Endothelial cell of umbilical vein (primary cell): ENCODE results near the gene PTTG2. TPM values are rescaled to one million over a fixed set of nuclear protein-coding genes. Genes with fewer than 3 reads are reported as not detected.

Experiments used
- BruUV-seq: library from RNA; stranded (reverse); fragments of 400-500 nt; replicated peaks from 2 replicates; lab custom pipeline; 2021; lab: Mats Ljungman, UMichigan
- CTCF ChIA-PET: fragments of 300-600, 350-600 bp; sonication (Branson Sonifier 250); formaldehyde crosslinking; loops from one replicate; lab custom pipeline; 2021; ENCODE audit warnings: antibody characterized with exemption, inconsistent platforms; lab: Charles Lee
- POLR2A ChIA-PET: fragments of 300-600, 350-600 bp; sonication (Branson Sonifier 250); formaldehyde crosslinking; loops from one replicate; lab custom pipeline; 2021; ENCODE audit warnings: antibody characterized with exemption, inconsistent platforms; lab: Charles Lee
- DNase-seq: peaks from one replicate; pipeline ENCODE4 v3.0.0-alpha.2; 2011; ENCODE audit warnings: low read depth, low spot score
- FAIRE-seq: peaks from 2 replicates; lab custom pipeline; 2011; peaks lifted over from hg19 to GRCh38; lab: Jason Lieb, UNC
- H2AFZ ChIP-seq: 2 replicates; pipeline ENCODE4 v1.6.0; 2012; ENCODE audit warnings: low read depth, low read length, control low read depth, inconsistent platforms
- H3K27ac ChIP-seq: 2 replicates; pipeline ENCODE4 v1.5.1; 2011; ENCODE audit warnings: low read depth, mild to moderate bottlenecking, control low read depth, low read length, moderate library complexity; ENCODE audit not compliant: insufficient read depth
- H3K27me3 ChIP-seq, 2 experiments: 2 replicates each; pipeline versions ENCODE4 v1.6.0 to v1.6.1; 2011; ENCODE audit warnings: low read length in 2 of 2, mixed read lengths in 1 of 2; ENCODE audit not compliant: control insufficient read depth in 2 of 2, insufficient read depth in 2 of 2
- H3K36me3 ChIP-seq, 2 experiments: 2 replicates in 1 of 2; 3 replicates in 1 of 2; pipeline ENCODE4 v1.5.1; 2011; ENCODE audit warnings: low read length in 2 of 2, mild to moderate bottlenecking in 1 of 2, moderate library complexity in 1 of 2; ENCODE audit not compliant: control insufficient read depth in 2 of 2, insufficient read depth in 2 of 2; ENCODE audit errors: extremely low read depth in 1 of 2
- H3K4me1 ChIP-seq: 3 replicates; pipeline ENCODE4 v1.5.1; 2011; ENCODE audit warnings: mild to moderate bottlenecking, low read length; ENCODE audit not compliant: control insufficient read depth, insufficient read depth; ENCODE audit errors: extremely low read depth
- H3K4me2 ChIP-seq: 2 replicates; pipeline ENCODE4 v1.6.1; 2011; ENCODE audit warnings: low read length, control low read depth, mixed read lengths; ENCODE audit not compliant: insufficient read depth
- H3K4me3 ChIP-seq, 3 experiments: fragments of 200-600 bp in 1 of 3; sonication (generic), shearing (Covaris generic) in 1 of 3; replicated peaks in 1 of 3; 2 replicates each; pipeline ENCODE4 v1.5.1; 2011 to 2016; ENCODE audit warnings: control low read depth in 3 of 3, low read length in 3 of 3, mild to moderate bottlenecking in 2 of 3, inconsistent platforms in 1 of 3, low read depth in 1 of 3, moderate library complexity in 1 of 3; ENCODE audit not compliant: insufficient read depth in 1 of 3
- H3K79me2 ChIP-seq: 2 replicates; pipeline ENCODE4 v1.6.0; 2012; ENCODE audit warnings: low read length, inconsistent platforms; ENCODE audit not compliant: control insufficient read depth, insufficient read depth
- H3K9ac ChIP-seq: replicated peaks from 2 replicates; pipeline ENCODE3; 2011; ENCODE audit warnings: low read length, control low read depth; ENCODE audit not compliant: insufficient read depth; ENCODE audit errors: extremely low read depth
- H3K9me1 ChIP-seq: replicated peaks from 3 replicates; pipeline ENCODE4 v1.6.0; 2011; ENCODE audit warnings: mild to moderate bottlenecking, low read length; ENCODE audit not compliant: control insufficient read depth, insufficient read depth; ENCODE audit errors: extremely low read depth
- H3K9me3 ChIP-seq: replicated peaks from 2 replicates; pipeline ENCODE4 v1.5.1; 2012; ENCODE audit warnings: low read length, inconsistent platforms; ENCODE audit not compliant: control insufficient read depth, insufficient read depth
- H4K20me1 ChIP-seq: replicated peaks from 2 replicates; pipeline ENCODE3; 2011; ENCODE audit warnings: mild to moderate bottlenecking, low read length; ENCODE audit not compliant: control insufficient read depth, insufficient read depth; ENCODE audit errors: extremely low read depth
- CTCF ChIP-seq, 2 donors: IDR thresholded peaks; 1 replicate in 1 of 2; 2 replicates in 1 of 2; pipeline ENCODE4 v1.5.1; 2011; ENCODE audit warnings: low read length in 2 of 2, mild to moderate bottlenecking in 2 of 2, moderate library complexity in 2 of 2, control low read depth in 1 of 2, inconsistent platforms in 1 of 2, low read depth in 1 of 2; ENCODE audit not compliant: insufficient read depth in 1 of 2; ENCODE audit errors: extremely low read depth in 1 of 2
- EZH2 ChIP-seq: IDR thresholded peaks from 2 replicates; pipeline ENCODE4 v1.6.1; 2012; ENCODE audit warnings: borderline replicate concordance, low read depth, mild to moderate bottlenecking, moderate library complexity, low read length, inconsistent platforms; ENCODE audit not compliant: severe bottlenecking
- FOS ChIP-seq: IDR thresholded peaks from 2 replicates; pipeline ENCODE4 v1.6.1; 2011; ENCODE audit warnings: mild to moderate bottlenecking, low read length, moderate library complexity, borderline replicate concordance; ENCODE audit not compliant: insufficient read depth
- GATA2 ChIP-seq: IDR thresholded peaks from 2 replicates; pipeline ENCODE4 v1.7.0; 2011; ENCODE audit warnings: low read depth, mild to moderate bottlenecking, moderate library complexity, mixed read lengths, low read length; ENCODE audit not compliant: insufficient read length, insufficient read depth
- JUN ChIP-seq: IDR thresholded peaks from 2 replicates; pipeline ENCODE4 v1.6.1; 2011; ENCODE audit warnings: borderline replicate concordance, low read depth; ENCODE audit not compliant: insufficient read length, insufficient read depth
- MAX ChIP-seq: IDR thresholded peaks from 2 replicates; pipeline ENCODE4 v1.6.1; 2011; ENCODE audit not compliant: insufficient read depth, insufficient read length
- MYC ChIP-seq: IDR thresholded peaks from one replicate; pipeline ENCODE4 v1.6.1; 2011; ENCODE audit warnings: mild to moderate bottlenecking, low read depth, low read length
- POLR2A ChIP-seq: IDR thresholded peaks from 2 replicates; pipeline ENCODE4 v1.6.1; 2012; ENCODE audit warnings: low read depth, mild to moderate bottlenecking, control low read depth, low read length
- POLR2AphosphoS5 ChIP-seq: IDR thresholded peaks from 2 replicates; pipeline ENCODE4 v1.6.1; 2012; ENCODE audit warnings: low read depth, mild to moderate bottlenecking, control low read depth, low read length, moderate library complexity; ENCODE audit not compliant: insufficient read depth
- dilution Hi-C: fragments of 300-500 bp; cut with MboI; formaldehyde crosslinking; loops from one replicate; pipeline ENCODE4 v1.15.0; 2019; ENCODE audit warnings: low sequenced_read_pairs; ENCODE audit not compliant: extremely low pct_ligation_motif_present
- intact Hi-C: fragments of 100-400 bp; cut with micrococcal nuclease; formaldehyde crosslinking; loops from one replicate; pipeline ENCODE4 v1.10.0; 2022
- polyA plus RNA-seq, 4 experiments: library from polyadenylated mRNA; depleted of rRNA in 3 of 4; stranded (reverse) in 3 of 4; unstranded in 1 of 4; fragments of >200 nt; gene quantifications; 2 replicates each; pipeline versions ENCODE4 v1.2.1 to v1.2.3, GENCODE V29; 2011 to 2012; ENCODE audit warnings: missing spikeins in 1 of 4
- total RNA-seq: library from RNA; stranded (reverse); gene quantifications from 2 replicates; pipeline ENCODE4 v1.2.3, GENCODE V29; 2021

PTTG2 gene
- total and polyA plus RNA-seq, 2 donors (not counting 3 experiments of a cell fraction or from before 2014, with no cell fraction given) = not detected

GRCh38 chr4:37977471-37978247 is 17.5 kb downstream of the PTTG2 start:
- intact Hi-C loops = loop anchor here (1.0 to 5.0 kb wide), 6 partner anchors 58 to 374 kb away; partner anchors contain the start of genes RELL1 and TBC1D1
- Histone ChIP-seq H3K79me2 (peaks cover 26% of the 10 kb centered on the region), H4K20me1 (no peaks in the 10 kb centered on the region)

More at GRCh38 chr4:37977471-37978247, 17.5 kb downstream of the PTTG2 start:
- TF ChIP-seq JUN (no peak), CTCF (IDR thresholded peaks at IDR 0.05; ENCODE audit: extremely low read depth in 1 of 2, insufficient read depth in 1 of 2, low read depth in 1 of 2, low read length in 2 of 2) (peak; percentile 52 to 82), EZH2 (no peak), MYC (no peak), POLR2AphosphoS5 (peak; percentile 33), FOS (no peak), POLR2A (no peak), MAX (no peak), GATA2 (no peak)
- Histone ChIP-seq H3K4me3 (peak overlapping the region; percentile 21 to 77 (median 74)), H3K27me3 (no peaks in the 10 kb centered on the region), H3K9me1 (no peaks in the 10 kb centered on the region), H2AFZ (peak overlapping the region; percentile 75), H3K27ac (peak overlapping the region; percentile 83), H3K9ac (peak overlapping the region; percentile 89), H3K4me1 (peaks cover 13% of the 10 kb centered on the region), H3K4me2 (peak overlapping the region; percentile 86), H3K36me3 (no peaks in the 10 kb centered on the region), H3K9me3 (no peaks in the 10 kb centered on the region)
- peak; percentile 69 for DNase-seq
- ChIA-PET POLR2A (no interaction called here), CTCF (interaction anchor here (1.0 to 3.2 kb wide), 9 partner anchors 11 to 176 kb away, joined by 3 to 17 read pairs (median 5); no protein-coding TSS in a partner anchor)
- dilution Hi-C loops = no loop called here
- BruUV-seq = no TSS peak
- FAIRE-seq = peak; percentile 79
